Type B pancreatic cell (in vitro differentiated cells): ENCODE results near the gene ERICH4. TPM values are rescaled to one million over a fixed set of nuclear protein-coding genes. Genes with fewer than 3 reads are reported as not detected.
A peak's percentile ranks its signal among the peaks of the same experiment; 100 is the strongest.

ENCODE experiments used
- DNase-seq: peaks from one replicate; pipeline ENCODE4 v3.0.0; 2021; ENCODE audit warnings: mixed read lengths; ENCODE audit not compliant: unreplicated experiment; ENCODE audit errors: extremely low spot score
- H3K27ac Mint-ChIP-seq: 2 replicates; pipeline ENCODE4 v1.8.0; 2021; ENCODE audit warnings: mild to moderate bottlenecking, mixed read lengths
- H3K27me3 Mint-ChIP-seq: 2 replicates; pipeline ENCODE4 v1.8.0; 2021; ENCODE audit warnings: mixed read lengths
- H3K36me3 Mint-ChIP-seq: 2 replicates; pipeline ENCODE4 v1.8.0; 2021; ENCODE audit warnings: mixed read lengths
- H3K4me1 Mint-ChIP-seq: one replicate; pipeline ENCODE4 v1.8.0; 2021; ENCODE audit warnings: mixed read lengths; ENCODE audit not compliant: unreplicated experiment
- H3K4me3 Mint-ChIP-seq: 2 replicates; pipeline ENCODE4 v1.8.0; 2021; ENCODE audit warnings: mild to moderate bottlenecking, mixed read lengths
- H3K9me3 Mint-ChIP-seq: 2 replicates; pipeline ENCODE4 v1.8.0; 2021; ENCODE audit warnings: mixed read lengths
- total RNA-seq: library from RNA; stranded (reverse); gene quantifications from 2 replicates; pipeline ENCODE4 v1.2.1, GENCODE V29; 2021; ENCODE audit warnings: low replicate concordance
- TF ChIP-seq, protein P1 (sequence below): fragments of 200-600 bp; sonication (generic); conservative IDR thresholded peaks from 2 replicates; pipeline ENCODE4 v1.5.0; 2021; ENCODE audit warnings: antibody characterized with exemption, mild to moderate bottlenecking

ERICH4 gene
- total RNA-seq, 1 donor from 2014 or later, result 0.56 TPM

DNA sequence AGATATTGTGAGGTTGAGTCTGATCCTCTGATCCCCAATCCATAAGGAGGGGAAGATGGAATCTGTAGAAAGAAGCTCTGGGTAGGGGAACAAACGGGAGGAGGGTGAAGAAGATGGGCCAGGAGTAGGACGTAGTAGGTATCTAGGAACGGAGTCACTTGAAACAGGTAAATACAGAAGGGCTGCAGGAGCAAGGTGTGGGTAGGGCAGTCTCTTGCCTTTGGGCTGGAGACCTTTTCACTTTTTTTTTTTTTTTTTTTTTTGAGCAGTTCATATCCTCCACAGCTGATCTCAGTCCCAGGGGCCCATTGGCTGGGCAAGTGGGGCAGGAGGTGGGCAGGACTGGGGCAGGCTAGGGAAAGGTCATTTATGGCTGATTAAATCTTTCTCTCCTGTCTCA is 43.9 kb upstream of the ERICH4 start:
- H3K27me3 Mint-ChIP-seq, result no peaks in the 10 kb centered on the region
- no peaks in the 10 kb centered on the region for H3K9me3 Mint-ChIP-seq
- DNase-seq, result no peak
- peaks cover 26% of the 10 kb centered on the region for H3K4me1 Mint-ChIP-seq
- H3K36me3 Mint-ChIP-seq, result no peaks in the 10 kb centered on the region
- peak overlapping the region; percentile 99 for H3K4me3 Mint-ChIP-seq
- peak overlapping the region; percentile 100 for H3K27ac Mint-ChIP-seq
- TF ChIP-seq, protein P1, sequence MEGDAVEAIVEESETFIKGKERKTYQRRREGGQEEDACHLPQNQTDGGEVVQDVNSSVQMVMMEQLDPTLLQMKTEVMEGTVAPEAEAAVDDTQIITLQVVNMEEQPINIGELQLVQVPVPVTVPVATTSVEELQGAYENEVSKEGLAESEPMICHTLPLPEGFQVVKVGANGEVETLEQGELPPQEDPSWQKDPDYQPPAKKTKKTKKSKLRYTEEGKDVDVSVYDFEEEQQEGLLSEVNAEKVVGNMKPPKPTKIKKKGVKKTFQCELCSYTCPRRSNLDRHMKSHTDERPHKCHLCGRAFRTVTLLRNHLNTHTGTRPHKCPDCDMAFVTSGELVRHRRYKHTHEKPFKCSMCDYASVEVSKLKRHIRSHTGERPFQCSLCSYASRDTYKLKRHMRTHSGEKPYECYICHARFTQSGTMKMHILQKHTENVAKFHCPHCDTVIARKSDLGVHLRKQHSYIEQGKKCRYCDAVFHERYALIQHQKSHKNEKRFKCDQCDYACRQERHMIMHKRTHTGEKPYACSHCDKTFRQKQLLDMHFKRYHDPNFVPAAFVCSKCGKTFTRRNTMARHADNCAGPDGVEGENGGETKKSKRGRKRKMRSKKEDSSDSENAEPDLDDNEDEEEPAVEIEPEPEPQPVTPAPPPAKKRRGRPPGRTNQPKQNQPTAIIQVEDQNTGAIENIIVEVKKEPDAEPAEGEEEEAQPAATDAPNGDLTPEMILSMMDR, result no peak

DNA sequence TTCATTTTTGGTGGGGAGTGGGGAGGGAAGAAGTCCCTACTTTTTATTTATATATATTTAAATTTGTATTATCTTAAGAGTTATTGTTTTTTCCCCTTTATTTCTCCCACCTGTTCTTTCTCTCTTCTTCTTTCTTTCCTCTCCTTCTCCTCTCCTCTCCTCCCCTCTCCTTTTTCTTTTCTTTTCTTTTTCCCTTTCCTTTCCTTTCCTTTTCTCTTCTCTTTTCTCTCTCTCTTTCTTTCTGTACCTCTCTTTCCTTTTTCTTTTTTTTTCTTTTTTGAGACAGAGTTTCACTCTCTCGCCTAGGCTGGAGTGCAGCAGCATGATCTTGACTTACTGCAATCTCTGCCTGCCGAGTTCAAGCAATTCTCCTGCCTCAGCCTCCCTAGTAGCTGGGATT is 43.4 kb upstream of the ERICH4 start:
- Mint-ChIP-seq H3K36me3 (no peaks in the 10 kb centered on the region), H3K4me1 (peaks cover 26% of the 10 kb centered on the region), H3K9me3 (no peaks in the 10 kb centered on the region), H3K27ac (peak overlapping the region; percentile 64), H3K4me3 (peak overlapping the region; percentile 67), H3K27me3 (no peaks in the 10 kb centered on the region)
- DNase-seq, result no peak
- TF ChIP-seq, protein P1, result no peak

DNA sequence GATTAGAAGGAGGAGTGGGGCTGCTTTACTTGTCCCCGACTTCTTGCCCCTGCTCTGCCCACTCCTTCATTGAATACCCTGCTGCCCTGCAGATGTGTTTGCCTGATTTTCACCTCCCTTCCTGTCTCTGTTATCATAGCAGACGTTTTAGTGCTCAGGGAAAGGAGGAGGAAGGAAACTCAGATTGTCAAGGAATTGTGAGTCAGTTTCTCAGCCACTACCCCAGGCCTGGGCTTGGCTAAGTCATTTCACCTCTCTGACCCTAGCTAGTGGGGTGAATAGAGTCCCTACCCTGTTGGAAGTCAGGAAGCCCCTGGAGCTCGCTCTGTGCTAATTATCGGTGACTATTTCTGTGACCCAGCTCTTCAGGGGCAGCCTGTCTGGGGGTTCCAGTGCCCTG is 41.5 kb upstream of the ERICH4 start:
- TF ChIP-seq, protein P1, result no peak
- H3K9me3 Mint-ChIP-seq, result no peaks in the 10 kb centered on the region

DNA sequence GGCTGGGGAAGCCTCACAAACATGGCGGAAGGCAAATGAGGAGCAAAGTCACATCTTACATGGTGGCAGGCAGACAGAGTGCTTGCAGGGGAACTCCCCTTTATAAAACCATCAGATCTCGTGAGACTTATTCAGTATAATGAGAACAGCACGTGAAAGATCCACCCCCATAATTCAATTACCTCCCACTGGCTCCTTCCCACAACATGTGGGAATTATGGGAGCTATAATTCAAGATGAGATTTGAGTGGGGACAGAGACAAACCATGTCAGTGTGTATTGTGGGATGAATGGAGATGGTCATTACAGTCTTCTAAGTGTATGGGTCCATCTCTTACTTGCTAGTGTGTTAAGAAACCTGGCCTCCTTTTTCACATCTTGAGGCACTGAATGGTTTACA is 40.9 kb upstream of the ERICH4 start:
- H3K36me3 Mint-ChIP-seq, result no peaks in the 10 kb centered on the region
- H3K27me3 Mint-ChIP-seq, result no peaks in the 10 kb centered on the region
- H3K4me1 Mint-ChIP-seq, result peaks cover 18% of the 10 kb centered on the region
- TF ChIP-seq, protein P1, result no peak
- DNase-seq, result no peak
- no peaks in the 10 kb centered on the region for H3K9me3 Mint-ChIP-seq
- no peak overlapping the region for H3K4me3 Mint-ChIP-seq
- no peak overlapping the region for H3K27ac Mint-ChIP-seq

More for the DNA sequence above, 41.5 kb upstream of the ERICH4 start:
- Mint-ChIP-seq H3K27ac (no peak overlapping the region), H3K36me3 (no peaks in the 10 kb centered on the region), H3K4me1 (peaks cover 16% of the 10 kb centered on the region), H3K4me3 (no peak overlapping the region), H3K27me3 (no peaks in the 10 kb centered on the region)
- DNase-seq, result no peak

DNA sequence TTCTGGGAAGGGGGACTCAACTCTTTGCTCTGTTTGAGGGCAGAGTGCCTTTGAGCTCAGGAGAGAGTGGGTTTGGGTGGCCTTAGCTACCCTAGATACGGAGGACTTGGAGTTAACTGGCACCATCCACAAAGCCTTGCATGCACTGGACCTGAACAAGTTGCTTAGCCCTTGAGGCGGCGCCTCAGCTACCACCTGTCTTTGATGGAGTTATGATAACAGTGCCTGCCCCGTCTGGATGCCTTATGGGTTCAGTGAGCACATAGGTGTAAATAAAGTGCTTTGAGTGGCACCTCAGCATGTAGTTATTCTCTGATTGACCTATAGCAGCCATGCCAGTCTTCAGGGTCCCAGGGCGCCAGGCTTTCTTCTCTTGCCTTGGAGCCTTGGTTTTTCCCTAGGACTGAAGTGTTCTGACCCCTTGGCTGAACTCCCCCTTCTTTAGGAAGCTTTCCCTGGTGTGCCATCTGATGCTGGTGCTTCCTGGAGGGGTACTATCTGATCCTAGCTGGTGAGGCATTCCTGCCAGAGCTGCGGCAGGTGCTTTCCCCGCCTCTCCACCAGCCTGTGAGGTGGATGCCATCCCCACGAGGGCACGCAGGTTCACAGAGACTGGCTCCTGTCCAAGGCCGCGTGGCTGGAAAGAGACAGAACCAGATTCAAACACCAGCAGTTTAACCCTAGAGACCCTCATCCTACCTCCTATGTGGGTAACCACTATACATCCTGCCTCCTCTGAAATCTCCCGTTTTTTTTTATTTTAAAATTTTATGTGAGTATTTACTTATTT is 39.6 kb upstream of the ERICH4 start:
- H3K36me3 Mint-ChIP-seq, result no peaks in the 10 kb centered on the region
- DNase-seq, result no peak
- H3K4me3 Mint-ChIP-seq, result no peak overlapping the region
- no peak overlapping the region for H3K27ac Mint-ChIP-seq
- peaks cover 17% of the 10 kb centered on the region for H3K4me1 Mint-ChIP-seq
- H3K9me3 Mint-ChIP-seq, result no peaks in the 10 kb centered on the region
- TF ChIP-seq, protein P1, result no peak
- H3K27me3 Mint-ChIP-seq, result no peaks in the 10 kb centered on the region
